ENCODE results near the gene PSAP. TPM values are rescaled to one million over a fixed set of nuclear protein-coding genes. Genes with fewer than 3 reads are reported as not detected.

Gene PSAP
- total and polyA plus RNA-seq, 11 donors: 454 to 2,171 (median 1,616) TPM

DNA sequence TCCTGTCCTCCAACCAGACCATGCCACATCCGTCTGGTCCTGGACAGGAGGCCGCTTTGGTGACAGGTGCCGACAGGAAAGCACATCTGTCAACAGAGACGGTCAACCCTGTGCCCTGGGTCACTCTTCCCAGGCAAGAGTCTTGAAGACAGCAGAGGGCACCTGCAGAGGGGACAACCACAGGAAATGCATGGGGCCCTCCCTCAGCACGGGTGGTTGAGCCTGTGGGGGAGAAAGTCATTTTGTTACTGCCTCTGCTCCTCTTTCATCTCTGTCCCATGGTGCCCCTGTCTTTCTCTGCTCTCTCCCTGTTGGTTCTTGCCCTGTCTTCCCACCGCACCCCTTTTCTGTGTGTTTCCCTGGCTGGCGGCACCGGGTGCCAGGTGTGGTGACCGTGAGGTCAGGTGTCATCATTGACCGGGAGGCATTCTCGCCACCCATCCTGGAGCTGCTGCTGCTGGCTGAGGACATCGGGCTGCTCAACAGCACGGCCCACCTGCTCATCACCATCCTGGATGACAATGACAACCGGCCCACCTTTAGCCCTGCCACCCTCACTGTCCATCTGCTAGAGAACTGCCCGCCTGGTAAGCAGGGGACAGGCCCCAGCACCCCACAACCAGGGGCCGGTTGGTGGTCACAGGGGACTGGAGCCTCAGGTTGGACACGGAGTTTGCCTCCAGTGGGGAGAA lies 60.2 kb downstream of the PSAP start:
- TF ChIP-seq, protein P1, sequence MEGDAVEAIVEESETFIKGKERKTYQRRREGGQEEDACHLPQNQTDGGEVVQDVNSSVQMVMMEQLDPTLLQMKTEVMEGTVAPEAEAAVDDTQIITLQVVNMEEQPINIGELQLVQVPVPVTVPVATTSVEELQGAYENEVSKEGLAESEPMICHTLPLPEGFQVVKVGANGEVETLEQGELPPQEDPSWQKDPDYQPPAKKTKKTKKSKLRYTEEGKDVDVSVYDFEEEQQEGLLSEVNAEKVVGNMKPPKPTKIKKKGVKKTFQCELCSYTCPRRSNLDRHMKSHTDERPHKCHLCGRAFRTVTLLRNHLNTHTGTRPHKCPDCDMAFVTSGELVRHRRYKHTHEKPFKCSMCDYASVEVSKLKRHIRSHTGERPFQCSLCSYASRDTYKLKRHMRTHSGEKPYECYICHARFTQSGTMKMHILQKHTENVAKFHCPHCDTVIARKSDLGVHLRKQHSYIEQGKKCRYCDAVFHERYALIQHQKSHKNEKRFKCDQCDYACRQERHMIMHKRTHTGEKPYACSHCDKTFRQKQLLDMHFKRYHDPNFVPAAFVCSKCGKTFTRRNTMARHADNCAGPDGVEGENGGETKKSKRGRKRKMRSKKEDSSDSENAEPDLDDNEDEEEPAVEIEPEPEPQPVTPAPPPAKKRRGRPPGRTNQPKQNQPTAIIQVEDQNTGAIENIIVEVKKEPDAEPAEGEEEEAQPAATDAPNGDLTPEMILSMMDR (IDR thresholded peaks at IDR 0.05): no peak
- no peak for TF ChIP-seq POLR2A (IDR thresholded peaks at IDR 0.05)
- 78 to 87% (median 84%) methylated on average over 13 to 17 of the region's 17 CpGs for WGBS, 4 donors
- no peaks in the 10 kb centered on the region for H3K27me3 ChIP-seq
- no peak overlapping the region for H3K27ac ChIP-seq
- H3K4me3 ChIP-seq: no peak overlapping the region
- no peaks in the 10 kb centered on the region for H3K9me3 ChIP-seq
- intact Hi-C loops (cut with DNase I): no loop called here
- DNase-seq (peak in 1 of 5 donors; percentile 58), ATAC-seq (no peak)
- H3K36me3 ChIP-seq: no peaks in the 10 kb centered on the region
- H3K4me1 ChIP-seq: no peaks in the 10 kb centered on the region

DNA sequence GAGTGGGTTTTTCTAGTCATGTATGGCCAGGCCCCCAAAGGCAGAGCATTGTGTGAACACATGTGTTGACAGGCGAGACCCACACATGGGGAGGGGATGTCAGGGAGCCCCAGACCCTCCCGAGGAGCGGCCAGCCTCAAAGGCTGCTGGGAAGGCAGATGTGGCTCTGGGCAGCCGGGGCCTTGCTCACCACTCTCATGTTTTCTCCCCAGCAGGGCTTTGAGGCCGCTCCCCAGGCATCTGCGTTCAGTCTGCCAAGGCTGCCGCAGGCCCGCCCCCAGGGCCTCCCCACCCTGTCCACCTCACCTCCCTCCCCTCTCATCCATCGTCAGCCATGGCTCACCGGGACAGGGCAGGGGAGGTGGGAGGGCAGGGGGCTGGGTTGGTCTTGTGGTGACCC lies 61.2 kb downstream of the PSAP start:
- intact Hi-C loops (cut with DNase I): no loop called here
- Histone ChIP-seq H3K4me3 (no peak overlapping the region), H3K36me3 (no peaks in the 10 kb centered on the region), H3K27me3 (no peaks in the 10 kb centered on the region), H3K27ac (no peak overlapping the region), H3K4me1 (no peaks in the 10 kb centered on the region), H3K9me3 (no peaks in the 10 kb centered on the region)
- ATAC-seq (peak in 2 of 4 donors; percentile 16 to 29), DNase-seq (peak in 1 of 5 donors; percentile 45)
- 58 to 80% (median 72%) methylated on average over 4 to 10 of the region's 10 CpGs for WGBS, 4 donors
- TF ChIP-seq, protein P1 (IDR thresholded peaks at IDR 0.05): no peak
- no peak for TF ChIP-seq POLR2A (IDR thresholded peaks at IDR 0.05)

DNA sequence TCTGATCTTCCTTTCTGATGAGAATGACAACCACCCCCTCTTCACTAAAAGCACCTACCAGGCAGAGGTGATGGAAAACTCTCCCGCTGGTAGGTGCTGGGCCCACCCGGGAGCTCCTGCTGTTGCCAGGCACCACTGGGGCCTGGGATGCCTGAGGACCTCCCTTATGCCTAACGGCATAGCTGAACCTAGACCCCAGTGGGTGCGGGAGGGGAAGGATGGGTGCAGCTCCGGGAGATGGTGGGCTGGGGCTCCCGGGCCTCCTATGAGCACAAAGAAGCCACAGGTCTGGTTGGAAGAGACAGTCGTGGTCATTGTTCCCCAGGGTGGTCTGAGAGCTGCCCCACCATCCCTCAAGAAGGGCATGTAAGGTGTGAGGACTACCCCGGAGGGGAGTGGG lies 62.1 kb downstream of the PSAP start:
- no peak for TF ChIP-seq POLR2A (IDR thresholded peaks at IDR 0.05)
- TF ChIP-seq, protein P1 (IDR thresholded peaks at IDR 0.05): no peak
- WGBS, 4 donors: 80 to 87% (median 84%) methylated on average over 4 to 8 of the region's 8 CpGs
- no peaks in the 10 kb centered on the region for H3K4me1 ChIP-seq
- no peaks in the 10 kb centered on the region for H3K27me3 ChIP-seq
- peak in 1 of 5 donors; percentile 36 for DNase-seq
- no peak overlapping the region for H3K27ac ChIP-seq
- no peak overlapping the region for H3K4me3 ChIP-seq
- no peak for ATAC-seq
- H3K9me3 ChIP-seq: no peaks in the 10 kb centered on the region
- no peaks in the 10 kb centered on the region for H3K36me3 ChIP-seq
- intact Hi-C loops (cut with DNase I): no loop called here

DNA sequence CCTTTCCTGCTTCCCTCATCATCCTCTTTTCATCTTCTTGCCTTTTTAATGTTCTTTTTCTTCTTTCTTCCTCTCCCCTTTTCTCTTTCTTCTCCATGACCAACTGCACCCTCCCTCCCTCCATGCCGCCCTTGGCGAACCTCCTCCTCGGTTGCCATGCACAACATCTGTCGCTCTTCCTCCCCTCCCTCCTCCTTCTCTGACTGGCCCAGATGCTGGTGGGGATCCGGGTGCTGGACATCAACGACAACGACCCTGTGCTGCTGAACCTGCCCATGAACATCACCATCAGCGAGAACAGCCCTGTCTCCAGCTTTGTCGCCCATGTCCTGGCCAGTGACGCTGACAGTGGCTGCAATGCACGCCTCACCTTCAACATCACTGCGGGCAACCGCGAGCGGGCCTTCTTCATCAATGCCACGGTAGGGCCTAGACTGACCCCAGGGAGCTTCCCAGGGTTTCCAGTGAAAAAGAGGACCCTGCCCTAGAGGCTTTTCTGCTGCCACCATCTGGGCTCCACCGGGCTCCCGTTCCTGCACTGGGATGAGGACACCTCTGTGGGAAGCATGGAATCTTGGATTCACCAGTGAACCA lies 66.3 kb downstream of the PSAP start:
- ATAC-seq (no peak), DNase-seq (peak in 2 of 5 donors; percentile 10 to 23)
- Histone ChIP-seq H3K27me3 (no peaks in the 10 kb centered on the region), H3K36me3 (no peaks in the 10 kb centered on the region), H3K4me3 (no peak overlapping the region), H3K27ac (no peak overlapping the region), H3K9me3 (no peaks in the 10 kb centered on the region), H3K4me1 (peaks cover 0 to 19% (median 7%) of the 10 kb centered on the region in 12 donors)
- intact Hi-C loops (cut with DNase I): no loop called here
- TF ChIP-seq, protein P1 (IDR thresholded peaks at IDR 0.05): no peak
- TF ChIP-seq POLR2A (IDR thresholded peaks at IDR 0.05): no peak
- 93 to 95% (median 94%) methylated on average over 16 to 18 of the region's 18 CpGs for WGBS, 4 donors
